IPS-NIHi7 (cell line): ENCODE data around the gene RBM10.
"Not testable (repeated sequence)": the region's sequence is repeated elsewhere in the genome, so short reads cannot be mapped to it uniquely, and the experiment has no call there.

Experiments
- DNase-seq: peaks from one replicate; pipeline ENCODE4 v3.0.0; 2012; ENCODE audit warnings: mixed read lengths; ENCODE audit errors: extremely low spot score

RBM10 gene

DNA sequence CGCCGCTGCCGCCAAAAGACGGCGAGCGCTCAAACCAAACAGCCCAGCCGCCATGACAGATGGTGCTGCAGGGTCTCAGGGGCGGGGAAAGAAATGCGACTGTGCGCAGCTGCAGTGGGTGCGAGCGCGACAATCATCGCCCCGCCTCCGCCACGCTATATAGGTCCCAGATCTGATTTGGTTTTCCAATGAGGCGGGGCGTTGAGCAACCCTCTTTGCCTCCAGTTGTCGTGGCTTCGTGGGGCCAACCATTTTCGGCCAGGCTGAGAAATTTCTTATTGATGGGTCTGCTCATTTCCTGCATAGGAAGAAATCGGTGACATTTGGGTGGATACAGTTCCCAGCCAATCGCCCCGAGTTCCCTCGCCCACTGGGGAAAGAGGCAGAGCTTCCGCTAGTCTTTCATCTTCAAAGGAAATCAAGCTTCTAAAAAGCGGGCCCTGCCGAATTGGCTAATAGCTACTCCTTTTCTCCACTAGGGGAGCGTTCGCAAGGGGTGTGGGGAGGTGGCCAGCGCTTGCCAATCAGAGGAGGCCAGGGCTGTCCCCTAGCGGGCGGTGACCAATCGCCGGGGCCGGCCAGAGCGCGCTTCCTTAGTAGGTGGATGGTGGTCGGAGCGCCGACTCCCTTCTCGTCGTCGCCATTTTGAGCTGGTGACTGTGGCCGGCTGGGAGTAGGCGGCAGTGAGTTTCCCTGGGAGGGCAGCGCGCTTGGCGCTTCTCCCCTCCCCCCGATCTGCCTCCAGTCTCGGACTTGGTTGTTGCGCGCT is at the start of gene RBM10, which contains the start of gene NDUFB11:
Gene RBM10, plus strand, starts transcription at position 596 of the 769 bp plus-strand sequence. CDS start 2,261 bp downstream, outside the sequence.
Gene NDUFB11, minus strand, starts transcription at position 77 of the 769 bp plus-strand sequence. Its CDS starts 23 bp downstream, at position 54.
- DNase-seq: peak; percentile 93

- no peak for DNase-seq
Observed at GRCh38 chrX:47097018-47097417, 48.0 kb upstream of the RBM10 start.

DNA sequence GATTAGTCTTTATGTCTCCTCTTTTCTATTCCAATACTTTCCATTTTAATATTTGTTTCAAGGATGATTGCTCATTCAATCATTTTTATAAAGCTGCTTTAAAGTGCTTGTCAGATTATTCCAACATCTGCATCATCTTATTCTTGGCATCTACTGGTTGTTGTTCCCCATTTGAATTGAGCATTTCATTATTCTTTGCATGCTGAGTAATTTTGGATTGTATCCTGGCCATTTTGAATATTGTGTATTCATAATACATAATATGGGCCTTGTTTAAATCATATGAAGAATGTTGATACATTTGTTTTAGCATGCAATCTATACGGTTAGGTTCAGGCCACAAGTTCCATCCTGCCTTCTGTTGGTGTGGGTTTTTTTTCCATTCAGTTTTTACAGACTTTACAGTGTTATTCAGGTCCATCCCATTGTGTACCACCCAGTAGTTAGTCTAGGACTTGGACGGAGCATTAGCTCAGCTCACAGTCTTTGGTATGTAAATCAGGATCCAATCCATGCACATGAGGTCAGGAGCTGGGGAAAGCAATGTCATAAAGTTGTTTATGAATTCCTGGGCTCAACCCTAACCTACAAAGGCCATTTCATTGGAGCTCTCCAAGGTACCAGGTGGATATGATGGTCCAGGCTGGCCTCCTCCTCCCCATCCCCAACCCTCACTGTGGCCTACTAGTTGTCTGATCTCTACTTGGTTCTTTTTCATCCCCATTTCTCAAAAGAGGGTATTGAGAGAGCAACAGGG is 46.5 kb upstream of the RBM10 start:
- DNase-seq: no peak

GRCh38 chrX:47101206-47101605 is 43.8 kb upstream of the RBM10 start:
- no peak for DNase-seq

DNA sequence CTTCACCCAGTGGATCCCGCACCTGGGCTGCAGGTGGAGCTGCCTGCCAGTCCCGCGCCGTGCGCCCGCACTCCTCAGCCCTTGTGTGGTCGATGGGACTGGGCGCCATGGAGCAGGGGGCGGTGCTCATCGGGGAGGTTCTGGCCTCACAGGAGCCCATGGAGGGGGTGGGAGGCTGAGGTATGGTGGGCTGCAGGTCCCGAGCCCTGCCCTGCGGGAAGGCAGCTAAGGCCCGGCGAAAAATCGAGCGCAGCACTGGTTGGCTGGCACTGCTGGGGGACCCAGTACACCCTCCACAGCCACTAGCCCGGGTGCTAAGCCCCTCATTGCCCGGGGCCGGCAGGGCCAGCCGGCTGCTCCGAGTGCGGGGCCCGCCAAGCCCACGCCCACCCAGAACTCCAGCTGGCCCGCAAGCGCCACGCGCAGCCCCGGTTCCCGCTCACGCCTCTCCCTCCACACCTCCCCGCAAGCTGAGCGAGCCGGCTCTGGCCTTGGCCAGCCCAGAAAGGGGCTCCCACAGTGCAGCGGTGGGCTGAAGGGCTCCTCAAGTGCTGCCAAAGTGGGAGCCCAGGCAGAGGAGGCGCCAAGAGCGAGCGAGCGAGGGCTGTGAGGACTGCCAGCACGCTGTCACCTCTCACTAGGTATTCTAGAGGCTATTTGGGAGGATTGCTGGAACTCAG is 33.9 kb upstream of the RBM10 start:
- not testable (repeated sequence) for DNase-seq

DNA sequence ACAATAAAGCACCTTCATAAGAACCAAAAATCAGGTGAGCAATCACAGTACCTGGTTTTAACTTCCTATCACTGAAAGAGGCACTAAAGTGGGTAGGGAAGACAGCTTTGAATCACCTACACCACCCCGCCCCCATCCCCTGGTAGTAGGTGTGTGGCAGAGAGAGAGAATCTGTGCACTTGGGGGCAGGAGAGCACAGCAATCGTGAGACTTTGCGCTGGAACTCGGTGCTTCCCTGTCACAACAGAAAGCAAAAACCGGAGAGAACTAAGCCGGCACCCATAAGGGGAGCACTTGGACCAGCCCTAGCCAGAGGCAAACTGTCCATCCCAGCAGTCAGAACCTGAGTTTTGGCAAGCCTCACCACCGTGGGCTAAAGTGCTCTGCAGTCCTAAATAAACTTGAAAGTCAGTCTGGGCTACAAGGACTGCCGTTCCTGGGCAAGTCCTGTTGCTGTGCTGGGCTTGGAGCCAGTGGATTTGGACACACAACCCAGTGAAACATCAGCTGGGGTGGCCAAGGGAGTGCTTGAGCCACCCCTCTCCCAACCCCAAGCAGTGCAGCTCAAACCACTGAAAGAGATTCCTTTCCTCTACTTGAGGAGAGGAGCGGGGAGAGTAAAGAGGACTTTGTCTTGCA is 32.6 kb upstream of the RBM10 start:
- no peak for DNase-seq

- not testable (repeated sequence) for DNase-seq
Observed at GRCh38 chrX:47116551-47117110, 28.4 kb upstream of the RBM10 start.

- not testable (repeated sequence) for DNase-seq
Observed at GRCh38 chrX:47124466-47124865, 20.6 kb upstream of the RBM10 start.

DNA sequence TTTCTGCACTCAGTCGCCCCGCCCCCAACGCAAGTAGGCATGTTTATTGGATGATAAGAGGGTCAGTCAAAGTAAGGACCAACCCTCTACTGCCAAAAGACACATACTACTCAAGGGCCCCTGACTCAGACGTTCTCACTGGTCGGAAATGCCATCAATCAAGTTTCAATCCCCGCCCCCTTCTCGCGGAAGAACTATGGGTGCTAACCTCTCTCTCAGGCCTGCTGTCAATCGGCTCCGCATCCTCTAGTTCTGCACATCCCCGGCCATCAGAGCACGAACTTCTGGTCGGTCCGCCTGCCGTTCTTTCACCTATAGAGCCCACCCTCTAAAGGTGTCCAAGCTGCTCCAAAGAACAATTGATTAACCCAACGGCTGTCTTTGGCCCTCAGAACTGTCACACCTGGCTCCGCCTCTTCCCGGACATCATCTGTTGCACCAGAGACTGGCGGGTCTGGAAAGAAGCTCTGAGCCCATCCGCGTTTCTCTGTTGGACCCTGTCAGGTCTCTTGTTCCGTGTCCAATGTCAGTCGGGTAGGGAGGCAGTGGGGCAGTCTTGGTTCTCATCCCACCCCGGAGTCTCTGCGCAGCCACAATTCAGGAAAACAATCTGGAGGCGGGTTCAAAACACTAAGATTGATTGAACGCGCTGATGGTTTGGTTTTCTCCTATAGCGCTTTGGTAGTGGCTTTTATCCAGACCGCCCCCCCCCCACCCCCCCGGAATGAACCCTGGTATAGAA is 15.7 kb upstream of the RBM10 start:
- peak; percentile 96 for DNase-seq

DNA sequence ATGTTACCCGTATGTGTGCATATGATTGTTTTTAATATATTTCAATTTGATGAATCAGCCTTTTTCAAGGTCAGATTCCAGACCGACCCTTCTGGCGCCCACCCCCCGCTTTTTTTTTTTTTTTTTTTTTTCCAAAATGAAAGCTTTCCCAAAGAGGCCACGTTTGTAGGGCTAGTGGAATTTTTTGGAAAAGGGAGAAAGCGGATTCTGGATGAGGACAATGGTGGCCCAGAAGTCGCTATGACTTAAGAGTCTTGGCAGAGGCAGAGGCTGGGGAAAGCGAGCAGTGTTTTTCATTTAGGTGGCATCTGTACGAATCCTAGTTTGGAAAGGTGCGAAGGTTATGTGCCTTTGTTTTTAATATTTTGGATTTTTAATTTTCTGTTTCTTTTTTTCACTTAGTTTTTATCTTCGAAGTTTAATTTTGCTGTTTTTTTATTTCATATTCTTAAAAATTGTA is 15.1 kb upstream of the RBM10 start:
- no peak for DNase-seq

- no peak for DNase-seq
Observed at GRCh38 chrX:47133493-47133892, 11.5 kb upstream of the RBM10 start.

DNA sequence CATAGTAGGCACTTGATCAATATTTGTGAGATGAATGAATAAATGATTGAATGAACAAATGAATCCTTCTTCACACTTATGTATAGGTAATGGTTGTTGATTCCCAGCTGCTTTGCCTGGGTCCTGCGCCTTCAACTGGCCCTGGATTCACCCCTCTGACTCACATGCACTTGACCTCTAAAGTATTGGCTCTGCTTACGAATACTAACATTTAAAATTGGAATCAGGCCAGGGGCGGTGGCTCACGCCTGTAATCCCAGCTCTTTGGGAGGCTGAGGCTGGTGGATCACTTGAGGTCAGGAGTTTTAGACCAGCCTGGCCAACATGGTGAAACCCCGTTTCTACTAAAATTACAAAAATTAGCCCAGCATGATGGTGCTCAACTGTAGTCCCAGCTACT is 9.4 kb upstream of the RBM10 start:
- DNase-seq: not testable (repeated sequence)

DNA sequence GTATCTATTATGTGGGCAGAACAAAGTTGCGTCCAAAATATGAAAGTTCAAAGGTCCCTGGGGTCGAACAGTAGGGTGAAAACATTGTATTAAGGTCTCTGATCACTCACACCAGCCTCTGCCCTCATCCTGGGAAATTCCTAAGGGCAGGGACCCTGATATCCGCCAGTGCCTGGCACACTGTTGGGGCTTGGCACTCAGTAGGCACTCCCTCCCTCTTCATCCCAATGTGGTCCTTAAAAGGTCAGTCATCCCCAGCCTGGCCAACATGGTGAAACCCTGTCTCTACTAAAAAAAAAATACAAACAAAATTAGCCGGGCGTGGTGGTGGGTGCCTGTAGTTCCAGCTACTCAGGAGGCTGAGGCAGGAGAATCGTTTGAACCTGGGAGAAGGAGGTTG is 6.8 kb upstream of the RBM10 start:
- no peak for DNase-seq

DNA sequence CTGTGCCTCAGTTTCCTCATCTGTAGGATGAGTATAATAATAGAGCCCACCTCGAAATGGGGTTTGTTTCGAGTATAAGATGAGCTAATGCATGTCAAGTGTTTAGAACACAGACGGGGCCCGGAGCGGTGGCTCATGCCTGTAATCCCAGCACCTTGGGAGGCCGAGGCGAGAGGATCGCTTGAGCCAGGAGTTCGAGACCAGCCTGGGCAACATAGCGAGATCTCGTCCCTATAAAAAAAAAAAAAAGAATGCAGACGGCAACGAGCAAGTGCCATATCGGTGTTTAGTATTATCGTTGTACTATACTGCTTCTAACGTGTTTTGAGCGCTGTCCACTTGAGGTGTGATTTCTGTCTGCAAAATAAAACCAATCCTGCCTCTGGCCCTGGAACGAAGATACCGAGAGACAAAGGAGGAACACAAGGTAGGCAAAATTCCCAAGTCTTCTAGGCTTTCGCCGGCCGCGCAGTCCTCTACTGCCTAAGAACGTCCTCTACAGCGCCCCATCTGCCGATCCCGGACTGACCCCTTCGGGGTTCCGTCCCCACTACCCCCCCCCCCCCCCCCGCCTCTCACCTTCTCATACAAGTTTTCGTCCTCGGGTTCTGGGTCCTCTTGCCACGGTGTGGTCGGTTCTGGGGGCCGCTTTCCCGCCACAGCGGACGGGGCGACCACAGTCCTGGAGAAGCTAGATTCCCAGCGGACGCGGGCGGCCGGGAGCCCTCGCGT is 961 bp upstream of the RBM10 start:
- peak; percentile 42 for DNase-seq

GRCh38 chrX:47145395-47146120 is 537 bp downstream of the RBM10 start:
- peak; percentile 48 for DNase-seq

GRCh38 chrX:47146121-47146935 is 1.3 kb downstream of the RBM10 start:
- DNase-seq: no peak

DNA sequence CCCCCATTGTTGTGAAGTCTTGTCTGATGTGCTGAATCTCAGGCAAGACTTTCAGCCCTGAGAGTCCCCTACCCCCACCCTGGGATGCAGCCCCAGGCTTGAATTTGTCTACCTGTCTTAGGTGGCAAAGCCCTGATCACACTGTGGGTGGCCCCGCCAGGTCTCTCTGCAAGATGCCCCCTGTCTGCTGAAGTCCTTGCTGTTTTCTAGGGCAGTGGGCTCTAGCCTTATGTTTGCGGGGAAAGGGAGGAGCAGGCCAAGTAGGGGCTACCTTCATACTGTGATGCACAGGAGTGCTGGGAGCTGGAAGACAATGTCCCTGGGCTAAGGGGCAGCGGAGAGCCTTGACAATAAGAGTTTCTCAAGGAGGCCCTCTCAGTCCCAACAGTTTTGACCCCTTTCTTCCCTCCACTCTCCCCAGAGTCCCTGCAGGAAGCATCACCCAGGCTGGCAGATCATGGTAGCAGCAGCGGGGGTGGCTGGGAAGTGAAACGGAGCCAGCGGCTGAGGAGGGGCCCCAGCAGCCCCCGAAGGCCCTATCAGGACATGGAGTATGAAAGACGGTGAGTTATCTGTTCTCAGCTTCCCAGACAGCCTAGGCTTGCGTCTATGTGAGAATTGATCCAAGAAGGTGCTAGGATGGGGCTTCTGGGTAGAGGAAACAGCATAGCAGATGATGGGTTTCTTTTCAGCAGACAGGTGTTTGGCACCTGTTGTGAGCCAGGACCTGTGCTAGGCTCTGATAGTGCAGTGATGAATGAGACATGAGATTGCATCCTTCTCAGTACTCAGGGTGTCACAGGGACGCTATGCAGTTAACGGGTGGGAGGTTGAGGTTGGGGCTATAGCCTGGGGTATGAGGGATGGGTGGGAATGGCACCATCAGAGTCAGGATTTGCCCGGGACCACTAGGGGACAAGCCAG is 2.2 kb downstream of the RBM10 start:
- no peak for DNase-seq
